SK-N-SH (cell line): Measurements from ENCODE around the gene PCDHGB1.

ENCODE experiments used
- CTCF ChIP-seq: fragments of 200-600 bp; sonication (generic); IDR thresholded peaks from 2 replicates; pipeline ENCODE4 v1.6.1; 2017; ENCODE audit warnings: antibody characterized with exemption, mild to moderate bottlenecking, moderate library complexity
- FOSL2 ChIP-seq: IDR thresholded peaks from 2 replicates; pipeline ENCODE4 v1.4.0; 2012; ENCODE audit warnings: low read depth, mild to moderate bottlenecking, moderate library complexity, borderline replicate concordance
- FOXM1 ChIP-seq: IDR thresholded peaks from 2 replicates; pipeline ENCODE4 v1.4.0; 2012; ENCODE audit warnings: low read depth, mild to moderate bottlenecking
- PBX3 ChIP-seq: IDR thresholded peaks from 2 replicates; pipeline ENCODE4; 2012
- POLR2AphosphoS5 ChIP-seq: IDR thresholded peaks from 2 replicates; pipeline ENCODE4 v1.6.1; 2012; ENCODE audit warnings: low read depth, low read length
- TAF1 ChIP-seq: IDR thresholded peaks from 2 replicates; pipeline ENCODE4 v1.6.1; 2012; ENCODE audit warnings: low read depth, mild to moderate bottlenecking, low read length, moderate library complexity, borderline replicate concordance
- TEAD4 ChIP-seq: IDR thresholded peaks from 2 replicates; pipeline ENCODE4 v1.4.0; 2012; ENCODE audit warnings: mild to moderate bottlenecking, borderline replicate concordance; ENCODE audit not compliant: insufficient read depth
- TF ChIP-seq, protein P1 (sequence below): IDR thresholded peaks from 2 replicates; pipeline ENCODE4 v1.4.0; 2012; ENCODE audit warnings: low read depth

DNA sequence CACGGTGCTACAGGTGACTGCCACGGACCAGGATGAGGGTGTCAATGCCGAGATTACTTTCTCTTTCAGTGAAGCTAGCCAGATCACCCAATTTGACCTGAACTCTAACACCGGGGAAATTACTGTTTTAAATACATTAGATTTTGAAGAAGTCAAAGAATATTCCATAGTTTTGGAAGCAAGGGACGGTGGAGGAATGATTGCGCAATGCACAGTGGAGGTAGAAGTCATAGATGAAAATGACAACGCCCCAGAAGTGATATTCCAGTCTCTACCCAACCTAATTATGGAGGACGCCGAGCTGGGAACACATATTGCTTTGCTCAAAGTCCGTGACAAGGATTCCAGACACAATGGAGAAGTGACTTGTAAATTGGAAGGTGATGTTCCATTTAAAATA, 38.8 kb downstream of the PCDHGB1 start:
- TF ChIP-seq, protein P1, sequence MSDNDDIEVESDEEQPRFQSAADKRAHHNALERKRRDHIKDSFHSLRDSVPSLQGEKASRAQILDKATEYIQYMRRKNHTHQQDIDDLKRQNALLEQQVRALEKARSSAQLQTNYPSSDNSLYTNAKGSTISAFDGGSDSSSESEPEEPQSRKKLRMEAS: no peak
- TF ChIP-seq CTCF (no peak), PBX3 (no peak), POLR2AphosphoS5 (no peak), TEAD4 (no peak), FOSL2 (no peak), TAF1 (no peak), FOXM1 (no peak)
